Fibroblast of mammary gland (primary cell): ENCODE measurements around the gene CISH.

Source experiments
- DNase-seq: peaks from one replicate; pipeline ENCODE4 v3.0.0-alpha.2; 2010; ENCODE audit warnings: low read depth
- H3K4me3 ChIP-seq: 2 replicates; pipeline ENCODE4 v1.5.1; 2011; ENCODE audit warnings: low read depth, mild to moderate bottlenecking, low read length, moderate library complexity; ENCODE audit not compliant: control insufficient read depth
- TF ChIP-seq, protein P1 (sequence below): conservative IDR thresholded peaks from 2 replicates; pipeline ENCODE4 v1.5.1; 2011; ENCODE audit warnings: low read depth, low read length, inconsistent platforms; ENCODE audit not compliant: control insufficient read depth, insufficient read depth

CISH gene

DNA sequence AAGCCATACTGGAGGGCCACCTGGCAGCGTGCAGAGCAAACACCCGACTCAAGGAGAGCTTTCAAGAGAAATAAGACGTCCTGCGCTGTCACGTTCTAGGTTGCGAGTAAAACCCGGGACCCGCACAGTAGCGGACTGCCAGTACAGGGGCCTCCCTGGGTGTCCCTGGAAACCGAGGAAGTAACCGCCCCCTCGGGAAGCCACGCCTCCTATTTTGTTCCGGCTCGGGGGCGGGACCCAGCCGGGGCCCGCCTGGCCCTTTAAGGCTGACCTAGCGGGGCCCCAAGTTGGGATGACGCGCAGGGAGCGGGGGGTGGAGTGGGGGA, 5.2 kb upstream of the CISH start:
- H3K4me3 ChIP-seq = peak overlapping the region; percentile 75
- peak; percentile 82 for DNase-seq
- TF ChIP-seq, protein P1, sequence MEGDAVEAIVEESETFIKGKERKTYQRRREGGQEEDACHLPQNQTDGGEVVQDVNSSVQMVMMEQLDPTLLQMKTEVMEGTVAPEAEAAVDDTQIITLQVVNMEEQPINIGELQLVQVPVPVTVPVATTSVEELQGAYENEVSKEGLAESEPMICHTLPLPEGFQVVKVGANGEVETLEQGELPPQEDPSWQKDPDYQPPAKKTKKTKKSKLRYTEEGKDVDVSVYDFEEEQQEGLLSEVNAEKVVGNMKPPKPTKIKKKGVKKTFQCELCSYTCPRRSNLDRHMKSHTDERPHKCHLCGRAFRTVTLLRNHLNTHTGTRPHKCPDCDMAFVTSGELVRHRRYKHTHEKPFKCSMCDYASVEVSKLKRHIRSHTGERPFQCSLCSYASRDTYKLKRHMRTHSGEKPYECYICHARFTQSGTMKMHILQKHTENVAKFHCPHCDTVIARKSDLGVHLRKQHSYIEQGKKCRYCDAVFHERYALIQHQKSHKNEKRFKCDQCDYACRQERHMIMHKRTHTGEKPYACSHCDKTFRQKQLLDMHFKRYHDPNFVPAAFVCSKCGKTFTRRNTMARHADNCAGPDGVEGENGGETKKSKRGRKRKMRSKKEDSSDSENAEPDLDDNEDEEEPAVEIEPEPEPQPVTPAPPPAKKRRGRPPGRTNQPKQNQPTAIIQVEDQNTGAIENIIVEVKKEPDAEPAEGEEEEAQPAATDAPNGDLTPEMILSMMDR = no peak

DNA sequence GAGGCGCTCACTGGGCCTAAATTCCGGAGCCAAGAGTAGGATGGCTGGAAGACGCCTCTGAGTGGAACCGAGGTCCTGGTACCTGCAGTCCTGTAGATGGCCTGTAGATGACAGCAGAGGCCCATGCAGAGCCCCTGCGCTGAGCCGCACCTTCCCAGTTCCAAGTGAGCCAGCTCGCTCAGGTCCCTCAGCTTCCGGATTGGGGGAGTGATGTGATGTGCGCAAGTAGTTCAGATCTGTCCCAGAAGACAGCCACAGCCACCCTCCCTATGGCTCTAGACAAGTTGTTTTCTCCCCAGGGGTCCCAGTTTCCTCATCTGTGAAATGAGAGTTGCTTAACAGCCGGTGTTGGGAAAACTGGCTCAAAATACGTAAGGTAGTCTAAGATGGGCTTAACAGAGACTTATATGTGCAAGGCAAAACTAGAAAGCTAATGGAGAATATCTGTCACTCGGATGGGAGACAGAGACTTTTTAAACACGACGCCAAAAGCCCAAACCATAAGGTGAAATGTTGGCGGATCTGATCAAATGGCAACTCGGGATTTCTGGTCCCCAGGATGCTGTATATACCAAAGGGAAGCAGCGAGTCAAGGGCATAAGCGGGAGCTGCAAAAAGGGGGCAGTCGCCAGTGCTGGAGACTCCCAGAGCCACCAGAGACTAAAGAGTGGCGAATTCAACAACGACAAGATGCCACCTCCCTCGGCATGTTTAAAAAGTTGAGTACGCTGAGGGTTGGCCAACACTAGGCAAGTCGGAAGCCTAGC, 4.6 kb upstream of the CISH start:
- peak overlapping the region; percentile 75 for H3K4me3 ChIP-seq
- peak; percentile 78 for DNase-seq
- TF ChIP-seq, protein P1 = peak; percentile 100

DNA sequence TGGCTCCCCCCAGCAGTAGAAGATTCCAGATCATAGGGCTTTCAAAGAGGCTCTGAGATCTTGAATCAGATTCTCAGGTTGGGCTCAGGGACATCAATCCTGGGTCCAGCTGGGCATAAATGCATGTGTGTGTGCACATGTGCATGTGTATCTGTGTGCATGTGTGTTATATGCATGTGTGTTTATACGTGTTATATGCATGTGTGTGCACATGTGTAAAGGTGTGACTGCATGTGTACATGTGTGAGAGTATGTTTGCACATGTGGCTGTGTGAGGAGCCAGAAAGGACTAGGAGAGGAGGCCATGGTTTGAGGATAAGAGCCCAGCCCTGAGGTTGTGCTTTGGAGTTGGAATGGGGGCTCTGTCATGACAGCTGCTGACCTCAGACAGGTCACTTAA, 3.6 kb upstream of the CISH start:
- TF ChIP-seq, protein P1 = no peak
- no peak for DNase-seq
- H3K4me3 ChIP-seq = no peak overlapping the region

DNA sequence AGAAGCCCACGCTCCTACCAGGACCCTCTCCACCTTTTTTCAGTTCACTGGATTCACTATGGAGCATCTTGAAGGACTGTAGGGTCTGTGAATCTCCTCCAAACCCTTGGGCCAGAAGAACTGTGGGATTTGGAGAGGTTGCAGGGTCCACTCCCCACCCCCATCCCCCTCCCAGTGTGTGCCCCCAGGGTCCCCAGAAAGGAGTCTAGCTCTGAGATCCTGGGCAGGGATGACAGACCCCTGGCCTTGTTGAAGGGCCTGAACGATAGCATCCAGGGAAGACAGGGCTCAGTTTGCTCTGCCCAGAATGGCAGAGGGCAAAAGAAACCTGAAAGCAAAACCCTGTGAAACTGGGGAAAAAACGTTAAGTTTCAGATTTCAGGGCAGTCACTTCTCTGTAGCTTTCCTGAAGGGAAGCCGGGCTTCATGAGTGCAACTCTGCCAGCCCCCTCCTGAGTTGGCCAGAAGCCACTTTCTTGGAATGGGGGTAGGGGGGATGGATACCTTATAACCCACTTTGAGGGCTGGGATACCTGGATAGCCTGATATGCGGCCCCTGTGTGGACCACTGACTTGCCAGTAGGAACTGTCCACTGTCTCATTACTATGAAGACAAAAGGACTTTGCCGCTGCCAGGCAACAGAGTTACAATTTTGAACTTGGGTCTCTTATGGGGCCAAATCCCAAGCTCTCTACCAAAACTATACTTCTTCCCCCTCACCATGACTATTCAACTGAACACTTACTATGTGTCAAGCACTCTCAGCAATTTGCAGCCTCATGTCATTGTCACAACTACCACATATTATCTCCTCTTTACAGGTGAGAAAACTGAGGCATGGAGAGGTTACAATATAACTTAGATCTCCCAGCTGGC, 1.6 kb upstream of the CISH start:
- DNase-seq = no peak
- TF ChIP-seq, protein P1 = no peak
- H3K4me3 ChIP-seq = no peak overlapping the region

DNA sequence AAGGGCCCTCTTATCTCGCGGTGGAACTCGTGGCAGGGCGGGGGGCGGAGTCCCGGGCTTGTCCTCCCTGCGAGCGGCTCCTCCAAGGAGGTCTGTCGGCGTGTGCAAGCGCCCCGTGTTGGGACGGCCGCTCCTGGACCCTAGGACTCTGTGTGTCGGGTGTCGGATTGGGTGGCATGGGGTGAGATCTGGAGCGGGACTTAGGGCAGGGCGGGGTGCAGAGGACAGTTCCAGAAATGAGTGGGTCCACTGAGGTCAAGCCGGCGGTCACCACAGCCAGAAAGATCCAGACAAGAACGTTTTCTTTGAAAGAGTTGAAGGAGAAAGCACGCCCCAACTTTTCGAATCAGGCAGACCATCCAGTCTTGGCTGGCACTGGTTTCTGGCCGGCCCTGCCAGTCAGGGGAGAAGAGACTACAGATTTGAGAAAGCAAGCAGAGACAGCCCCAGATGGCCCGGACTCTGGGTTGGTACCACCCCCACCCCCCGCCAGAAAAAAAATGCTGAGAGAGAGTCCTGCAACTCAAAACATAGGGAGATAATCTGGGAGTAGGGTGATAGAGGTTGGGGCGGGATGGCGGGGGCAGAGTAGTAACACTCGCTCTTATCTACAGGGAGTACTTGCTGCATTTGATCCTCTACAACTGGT, 784 bp upstream of the CISH start:
- DNase-seq = no peak
- TF ChIP-seq, protein P1 = no peak
- H3K4me3 ChIP-seq = peak overlapping the region; percentile 50

DNA sequence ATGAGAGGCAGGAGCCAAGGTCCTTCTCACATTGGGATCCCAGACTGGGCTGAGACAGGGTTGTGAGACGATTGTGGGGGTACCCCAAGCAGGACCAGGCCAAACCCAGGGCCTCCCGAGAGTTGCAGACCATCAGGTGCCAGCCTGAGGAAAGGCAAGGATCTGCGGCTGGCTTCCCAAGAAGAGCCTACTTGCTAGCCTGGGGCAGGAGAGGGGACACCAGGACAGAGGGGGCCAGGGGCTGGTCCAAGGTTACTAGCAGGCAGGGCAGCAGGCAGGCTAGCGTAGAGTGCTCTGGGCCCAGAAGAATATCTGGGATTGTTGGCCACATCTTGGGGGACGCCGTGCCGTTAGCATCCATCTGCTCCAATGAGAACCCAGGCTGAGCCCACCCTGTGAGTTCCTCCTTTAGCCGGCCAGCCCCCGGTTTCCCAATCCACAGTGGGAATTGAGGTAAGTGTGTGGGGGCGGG, 546 bp downstream of the CISH start:
- no peak for DNase-seq

More for the DNA sequence above, 546 bp downstream of the CISH start:
- TF ChIP-seq, protein P1 = no peak
- H3K4me3 ChIP-seq = peak overlapping the region; percentile 50
